Measurements from ENCODE around the gene PIGV.

Gene PIGV

GRCh38 chr1:26811057-26811456 is 23.3 kb downstream of the PIGV start:
- no peaks in the 10 kb centered on the region for H3K36me3 ChIP-seq (ENCODE audit: control insufficient read depth, insufficient read depth, low read length)
- H3K27me3 ChIP-seq (ENCODE audit: control insufficient read depth, insufficient read depth, low read length), result no peaks in the 10 kb centered on the region
- no peaks in the 10 kb centered on the region for H3K4me1 ChIP-seq (ENCODE audit: control insufficient read depth, insufficient read depth, low read length)
- H3K4me3 ChIP-seq (ENCODE audit: low read length), result no peak overlapping the region
- H3K9me3 ChIP-seq (ENCODE audit: control insufficient read depth, low read length), result no peaks in the 10 kb centered on the region
- H3K9ac ChIP-seq (ENCODE audit: low read length), result no peak overlapping the region

GRCh38 chr1:26811708-26812107 is 24.0 kb downstream of the PIGV start:
- Histone ChIP-seq H3K4me3 (ENCODE audit: low read length) (no peak overlapping the region), H3K27me3 (ENCODE audit: control insufficient read depth, insufficient read depth, low read length) (no peaks in the 10 kb centered on the region), H3K4me1 (ENCODE audit: control insufficient read depth, insufficient read depth, low read length) (no peaks in the 10 kb centered on the region), H3K9me3 (ENCODE audit: control insufficient read depth, low read length) (no peaks in the 10 kb centered on the region), H3K9ac (ENCODE audit: low read length) (no peak overlapping the region), H3K36me3 (ENCODE audit: control insufficient read depth, insufficient read depth, low read length) (no peaks in the 10 kb centered on the region)

GRCh38 chr1:26814377-26814776 is 26.6 kb downstream of the PIGV start:
- no peaks in the 10 kb centered on the region for H3K4me1 ChIP-seq (ENCODE audit: control insufficient read depth, insufficient read depth, low read length)
- no peak overlapping the region for H3K4me3 ChIP-seq (ENCODE audit: low read length)
- no peaks in the 10 kb centered on the region for H3K9me3 ChIP-seq (ENCODE audit: control insufficient read depth, low read length)
- no peak overlapping the region for H3K9ac ChIP-seq (ENCODE audit: low read length)
- H3K27me3 ChIP-seq (ENCODE audit: control insufficient read depth, insufficient read depth, low read length), result no peaks in the 10 kb centered on the region
- no peaks in the 10 kb centered on the region for H3K36me3 ChIP-seq (ENCODE audit: control insufficient read depth, insufficient read depth, low read length)

GRCh38 chr1:26814893-26815292 is 27.1 kb downstream of the PIGV start:
- H3K27me3 ChIP-seq (ENCODE audit: control insufficient read depth, insufficient read depth, low read length), result no peaks in the 10 kb centered on the region
- H3K36me3 ChIP-seq (ENCODE audit: control insufficient read depth, insufficient read depth, low read length), result no peaks in the 10 kb centered on the region
- H3K4me3 ChIP-seq (ENCODE audit: low read length), result no peak overlapping the region
- H3K9ac ChIP-seq (ENCODE audit: low read length), result no peak overlapping the region
- H3K9me3 ChIP-seq (ENCODE audit: control insufficient read depth, low read length), result no peaks in the 10 kb centered on the region
- H3K4me1 ChIP-seq (ENCODE audit: control insufficient read depth, insufficient read depth, low read length), result no peaks in the 10 kb centered on the region

- peaks cover 4% of the 10 kb centered on the region for H3K4me1 ChIP-seq (ENCODE audit: control insufficient read depth, insufficient read depth, low read length)
- H3K9ac ChIP-seq (ENCODE audit: low read length), result no peak overlapping the region
- H3K4me3 ChIP-seq (ENCODE audit: low read length), result no peak overlapping the region
- H3K36me3 ChIP-seq (ENCODE audit: control insufficient read depth, insufficient read depth, low read length), result no peaks in the 10 kb centered on the region
- H3K27me3 ChIP-seq (ENCODE audit: control insufficient read depth, insufficient read depth, low read length), result no peaks in the 10 kb centered on the region
- no peaks in the 10 kb centered on the region for H3K9me3 ChIP-seq (ENCODE audit: control insufficient read depth, low read length)
These were observed 33.1 kb downstream of the PIGV start for GRCh38 chr1:26820784-26821269.

GRCh38 chr1:26822737-26823395 is 35.1 kb downstream of the PIGV start:
- H3K27me3 ChIP-seq (ENCODE audit: control insufficient read depth, insufficient read depth, low read length), result no peaks in the 10 kb centered on the region
- peaks cover 17% of the 10 kb centered on the region for H3K4me1 ChIP-seq (ENCODE audit: control insufficient read depth, insufficient read depth, low read length)
- no peak overlapping the region for H3K9ac ChIP-seq (ENCODE audit: low read length)
- H3K4me3 ChIP-seq (ENCODE audit: low read length), result no peak overlapping the region
- no peaks in the 10 kb centered on the region for H3K9me3 ChIP-seq (ENCODE audit: control insufficient read depth, low read length)
- H3K36me3 ChIP-seq (ENCODE audit: control insufficient read depth, insufficient read depth, low read length), result no peaks in the 10 kb centered on the region

GRCh38 chr1:26824731-26825130 is 37.0 kb downstream of the PIGV start:
- Histone ChIP-seq H3K27me3 (ENCODE audit: control insufficient read depth, insufficient read depth, low read length) (no peaks in the 10 kb centered on the region), H3K9ac (ENCODE audit: low read length) (no peak overlapping the region), H3K4me3 (ENCODE audit: low read length) (no peak overlapping the region), H3K9me3 (ENCODE audit: control insufficient read depth, low read length) (no peaks in the 10 kb centered on the region), H3K4me1 (ENCODE audit: control insufficient read depth, insufficient read depth, low read length) (peaks cover 23% of the 10 kb centered on the region), H3K36me3 (ENCODE audit: control insufficient read depth, insufficient read depth, low read length) (no peaks in the 10 kb centered on the region)

GRCh38 chr1:26826261-26827105 is 38.7 kb downstream of the PIGV start, which contains the start of gene ZDHHC18:
TSS of gene ZDHHC18 (plus strand) at chr1:26826688. CDS start at chr1:26826805, 117 bp downstream.
- H3K36me3 ChIP-seq (ENCODE audit: control insufficient read depth, insufficient read depth, low read length), result no peaks in the 10 kb centered on the region
- no peaks in the 10 kb centered on the region for H3K9me3 ChIP-seq (ENCODE audit: control insufficient read depth, low read length)
- H3K4me1 ChIP-seq (ENCODE audit: control insufficient read depth, insufficient read depth, low read length), result peaks cover 28% of the 10 kb centered on the region
- H3K9ac ChIP-seq (ENCODE audit: low read length), result peak within 1 kb of the TSS; percentile 85
- peak within 1 kb of the TSS; percentile 61 for H3K4me3 ChIP-seq (ENCODE audit: low read length)
- H3K27me3 ChIP-seq (ENCODE audit: control insufficient read depth, insufficient read depth, low read length), result no peaks in the 10 kb centered on the region

GRCh38 chr1:26827106-26827604 is 39.4 kb downstream of the PIGV start:
- H3K9ac ChIP-seq (ENCODE audit: low read length), result peak overlapping the region; percentile 70
- peaks cover 35% of the 10 kb centered on the region for H3K4me1 ChIP-seq (ENCODE audit: control insufficient read depth, insufficient read depth, low read length)
- H3K27me3 ChIP-seq (ENCODE audit: control insufficient read depth, insufficient read depth, low read length), result no peaks in the 10 kb centered on the region

GRCh38 chr1:26827663-26828062 is 39.9 kb downstream of the PIGV start:
- no peaks in the 10 kb centered on the region for H3K9me3 ChIP-seq (ENCODE audit: control insufficient read depth, low read length)
- peak overlapping the region; percentile 70 for H3K9ac ChIP-seq (ENCODE audit: low read length)

More at GRCh38 chr1:26827106-26827604, 39.4 kb downstream of the PIGV start:
- Histone ChIP-seq H3K36me3 (ENCODE audit: control insufficient read depth, insufficient read depth, low read length) (no peaks in the 10 kb centered on the region), H3K9me3 (ENCODE audit: control insufficient read depth, low read length) (no peaks in the 10 kb centered on the region), H3K4me3 (ENCODE audit: low read length) (peak overlapping the region; percentile 26)

GRCh38 chr1:26828411-26828991 is 40.8 kb downstream of the PIGV start:
- Histone ChIP-seq H3K4me3 (ENCODE audit: low read length) (no peak overlapping the region), H3K9me3 (ENCODE audit: control insufficient read depth, low read length) (no peaks in the 10 kb centered on the region), H3K36me3 (ENCODE audit: control insufficient read depth, insufficient read depth, low read length) (peaks cover 5% of the 10 kb centered on the region), H3K27me3 (ENCODE audit: control insufficient read depth, insufficient read depth, low read length) (no peaks in the 10 kb centered on the region), H3K9ac (ENCODE audit: low read length) (no peak overlapping the region), H3K4me1 (ENCODE audit: control insufficient read depth, insufficient read depth, low read length) (peaks cover 37% of the 10 kb centered on the region)

More at GRCh38 chr1:26827663-26828062, 39.9 kb downstream of the PIGV start:
- Histone ChIP-seq H3K4me3 (ENCODE audit: low read length) (peak overlapping the region; percentile 26), H3K36me3 (ENCODE audit: control insufficient read depth, insufficient read depth, low read length) (peaks cover 3% of the 10 kb centered on the region), H3K27me3 (ENCODE audit: control insufficient read depth, insufficient read depth, low read length) (no peaks in the 10 kb centered on the region), H3K4me1 (ENCODE audit: control insufficient read depth, insufficient read depth, low read length) (peaks cover 37% of the 10 kb centered on the region)
